ENCODE results near the gene PIN1. TPM values are rescaled to one million over a fixed set of nuclear protein-coding genes. Genes with fewer than 3 reads are reported as not detected.

PIN1 gene
- total RNA-seq, 1 experiment from 2014 or later = 145 TPM

GRCh38 chr19:9872618-9873242 is 37.6 kb downstream of the PIN1 start:
- in situ Hi-C loops (cut with HindIII; ENCODE audit: low pct_unique_long_range_greater_than_20kb, low sequenced_read_pairs) = no loop called here
- DNase-seq (ENCODE audit: low read depth) = no peak

GRCh38 chr19:9875031-9875627 is 40.0 kb downstream of the PIN1 start:
- DNase-seq (ENCODE audit: low read depth) = no peak
- in situ Hi-C loops (cut with HindIII; ENCODE audit: low pct_unique_long_range_greater_than_20kb, low sequenced_read_pairs) = no loop called here

GRCh38 chr19:9875796-9876195 is 40.7 kb downstream of the PIN1 start:
- in situ Hi-C loops (cut with HindIII; ENCODE audit: low pct_unique_long_range_greater_than_20kb, low sequenced_read_pairs) = no loop called here
- DNase-seq (ENCODE audit: low read depth) = no peak

GRCh38 chr19:9877780-9878510 is 42.8 kb downstream of the PIN1 start:
- in situ Hi-C loops (cut with HindIII; ENCODE audit: low pct_unique_long_range_greater_than_20kb, low sequenced_read_pairs) = no loop called here
- DNase-seq (ENCODE audit: low read depth) = no peak

- DNase-seq (ENCODE audit: low read depth) = no peak
- in situ Hi-C loops (cut with HindIII; ENCODE audit: low pct_unique_long_range_greater_than_20kb, low sequenced_read_pairs) = no loop called here
These were observed 43.5 kb downstream of the PIN1 start for GRCh38 chr19:9878511-9879196.

GRCh38 chr19:9881720-9882119 is 46.6 kb downstream of the PIN1 start:
- in situ Hi-C loops (cut with HindIII; ENCODE audit: low pct_unique_long_range_greater_than_20kb, low sequenced_read_pairs) = no loop called here

GRCh38 chr19:9883231-9883758 is 48.2 kb downstream of the PIN1 start:
- in situ Hi-C loops (cut with HindIII; ENCODE audit: low pct_unique_long_range_greater_than_20kb, low sequenced_read_pairs) = no loop called here
- DNase-seq (ENCODE audit: low read depth) = no peak

More at GRCh38 chr19:9881720-9882119, 46.6 kb downstream of the PIN1 start:
- DNase-seq (ENCODE audit: low read depth) = no peak

- in situ Hi-C loops (cut with HindIII; ENCODE audit: low pct_unique_long_range_greater_than_20kb, low sequenced_read_pairs) = no loop called here
These were observed 48.6 kb downstream of the PIN1 start for GRCh38 chr19:9883764-9884163.

GRCh38 chr19:9885077-9885552 is 50.0 kb downstream of the PIN1 start:
- in situ Hi-C loops (cut with HindIII; ENCODE audit: low pct_unique_long_range_greater_than_20kb, low sequenced_read_pairs) = no loop called here
- DNase-seq (ENCODE audit: low read depth) = no peak

More at GRCh38 chr19:9883764-9884163, 48.6 kb downstream of the PIN1 start:
- DNase-seq (ENCODE audit: low read depth) = no peak

- DNase-seq (ENCODE audit: low read depth) = no peak
- in situ Hi-C loops (cut with HindIII; ENCODE audit: low pct_unique_long_range_greater_than_20kb, low sequenced_read_pairs) = no loop called here
These were observed 56.7 kb downstream of the PIN1 start for GRCh38 chr19:9891609-9892373.

Other genes with a start within 250 kb of the PIN1 start
- gene ZNF561, start 214.1 kb upstream of the PIN1 start, total RNA-seq (2014; rRNA removed; shearing (Covaris generic); ENCODE audit: low replicate concordance) = 7.4 and 9.9 TPM in 2 replicates
- 5.7 and 8.9 TPM in 2 replicates for gene ZNF562, start 160.2 kb upstream of the PIN1 start, total RNA-seq (2014; rRNA removed; shearing (Covaris generic); ENCODE audit: low replicate concordance)
- 3.8 and 33.3 TPM in 2 replicates for gene ZNF846, start 66.6 kb upstream of the PIN1 start, total RNA-seq (2014; rRNA removed; shearing (Covaris generic); ENCODE audit: low replicate concordance)
- gene FBXL12, start 16.2 kb upstream of the PIN1 start, total RNA-seq (2014; rRNA removed; shearing (Covaris generic); ENCODE audit: low replicate concordance) = 8.3 and 15.5 TPM in 2 replicates
- gene UBL5, start 7.4 kb upstream of the PIN1 start, total RNA-seq (2014; rRNA removed; shearing (Covaris generic); ENCODE audit: low replicate concordance) = 255 and 266 TPM in 2 replicates
- 1.4 and 13.5 TPM in 2 replicates for gene OLFM2, start 101.2 kb downstream of the PIN1 start, total RNA-seq (2014; rRNA removed; shearing (Covaris generic); ENCODE audit: low replicate concordance)
- gene COL5A3, start 175.2 kb downstream of the PIN1 start, total RNA-seq (2014; rRNA removed; shearing (Covaris generic); ENCODE audit: low replicate concordance) = not detected in 2 replicates
- gene RDH8, start 178.2 kb downstream of the PIN1 start, total RNA-seq (2014; rRNA removed; shearing (Covaris generic); ENCODE audit: low replicate concordance) = not detected in 2 replicates

Measured in Caki2 (cell line).